ENCODE measurements around the gene SLC9A9. TPM values are rescaled to one million over a fixed set of nuclear protein-coding genes. Genes with fewer than 3 reads are reported as not detected.

Gene SLC9A9
- total and polyA plus RNA-seq, 9 of the 15 experiments (the other 6 are each of a cell fraction or from before 2014, with no cell fraction given) = 0.03 to 0.13 TPM; not detected in 7

- Histone ChIP-seq H3K36me3 (ENCODE audit: control insufficient read depth, insufficient read depth, low read length) (no peaks in the 10 kb centered on the region), H3K4me1 (replicated peaks in 1 of 2; ENCODE audit: control insufficient read depth in 2 of 2, insufficient read depth in 2 of 2, low read length in 2 of 2) (no peaks in the 10 kb centered on the region), H3K9ac (ENCODE audit: insufficient read depth in 1 of 2, low read depth in 2 of 2, low read length in 2 of 2) (no peak overlapping the region), H3K9me1 (ENCODE audit: control insufficient read depth, insufficient read depth, low read length) (no peaks in the 10 kb centered on the region), H3K4me3 (no peak overlapping the region), H3K9me3 (replicated peaks; ENCODE audit: control insufficient read depth, insufficient read depth, low read depth, low read length) (no peaks in the 10 kb centered on the region), H3K4me2 (ENCODE audit: insufficient read depth, low read length) (no peak overlapping the region), H3K27ac (ENCODE audit: extremely low read depth, low read depth, low read length) (no peak overlapping the region), H2AFZ (ENCODE audit: low read depth, low read length) (no peak overlapping the region), H3K79me2 (ENCODE audit: control insufficient read depth, insufficient read depth, low read length) (no peaks in the 10 kb centered on the region), H3K27me3 (ENCODE audit: control insufficient read depth in 2 of 2, insufficient read depth in 2 of 2, low read length in 2 of 2) (no peaks in the 10 kb centered on the region; a peak in 1 of 5 replicates), H4K20me1 (replicated peaks; ENCODE audit: control insufficient read depth, insufficient read depth, low read length) (no peaks in the 10 kb centered on the region)
- CTCF ChIA-PET (ENCODE audit: low intra/inter-chr PET ratio) = no interaction called here
- POLR2A ChIA-PET = no interaction called here
- FAIRE-seq (no peak), DNase-seq (ENCODE audit: extremely low read depth in 1 of 4, low spot score in 3 of 4) (no peak), ATAC-seq (no peak)
- 0% methylated on average over 1 of the region's 1 CpG for WGBS (ENCODE audit: insufficient coverage, low coverage, missing lambda C conversion rate)
- intact Hi-C loops (cut with micrococcal nuclease) (no loop called here), in situ Hi-C loops (cut with MboI) (no loop called here)
- no TSS peak for BruUV-seq (replicated peaks)
- no peak for TF ChIP-seq ZNF589 (CRISPR knock-in tag; IDR thresholded peaks at IDR 0.05; ENCODE audit: low read depth)
- TF ChIP-seq ZNF140 (CRISPR knock-in tag; IDR thresholded peaks at IDR 0.05) = no peak
- no peak for TF ChIP-seq ZNF583 (CRISPR knock-in tag; IDR thresholded peaks at IDR 0.05)
- no peak for TF ChIP-seq ETS2 (tag; IDR thresholded peaks at IDR 0.05; ENCODE audit: borderline replicate concordance, poor library complexity, severe bottlenecking)
- TF ChIP-seq CHD4 (IDR thresholded peaks at IDR 0.05; ENCODE audit: insufficient read depth, insufficient replicate concordance, low read depth, low read length, poor library complexity, severe bottlenecking) = no peak
- no peak for TF ChIP-seq ARID3A (IDR thresholded peaks at IDR 0.05; ENCODE audit: borderline replicate concordance, low read depth, low read length)
- TF ChIP-seq, protein P1, sequence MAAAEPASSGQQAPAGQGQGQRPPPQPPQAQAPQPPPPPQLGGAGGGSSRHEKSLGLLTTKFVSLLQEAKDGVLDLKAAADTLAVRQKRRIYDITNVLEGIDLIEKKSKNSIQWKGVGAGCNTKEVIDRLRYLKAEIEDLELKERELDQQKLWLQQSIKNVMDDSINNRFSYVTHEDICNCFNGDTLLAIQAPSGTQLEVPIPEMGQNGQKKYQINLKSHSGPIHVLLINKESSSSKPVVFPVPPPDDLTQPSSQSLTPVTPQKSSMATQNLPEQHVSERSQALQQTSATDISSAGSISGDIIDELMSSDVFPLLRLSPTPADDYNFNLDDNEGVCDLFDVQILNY (CRISPR knock-in tag; IDR thresholded peaks at IDR 0.05) = no peak
These were observed 316.2 kb downstream of the SLC9A9 start for GRCh38 chr3:143532091-143532490.
